Spleen (tissue), 11 donors: Measurements from ENCODE around the gene CEP55. TPM values are rescaled to one million over a fixed set of nuclear protein-coding genes. Genes with fewer than 3 reads are reported as not detected.

Source experiments
- DNase-seq: peaks from one replicate; pipeline ENCODE4 v3.0.0-alpha.2; 2020
- H3K27ac ChIP-seq, 8 donors: fragments of 200-600 bp; sonication (generic) in 7 of 8; 1 replicate in 4 of 8; 2 replicates in 4 of 8; pipeline versions ENCODE4 v1.5.0 to v1.8.0; 2016 to 2021; ENCODE audit warnings: inconsistent platforms in 4 of 8, mild to moderate bottlenecking in 4 of 8, moderate library complexity in 1 of 8
- H3K27me3 ChIP-seq, 7 donors: fragments of 200-600 bp; sonication (generic) in 6 of 7; replicated peaks in 1 of 7; 1 replicate in 4 of 7; 2 replicates in 3 of 7; pipeline versions ENCODE4 v1.5.0 to v1.8.0; 2016 to 2021; ENCODE audit warnings: inconsistent platforms in 3 of 7, mild to moderate bottlenecking in 1 of 7
- H3K36me3 ChIP-seq, 6 donors: fragments of 200-600 bp; sonication (generic) in 5 of 6; 1 replicate in 4 of 6; 2 replicates in 2 of 6; pipeline versions ENCODE4 v1.5.0 to v1.8.0; 2016 to 2021; ENCODE audit warnings: inconsistent platforms in 2 of 6
- H3K4me1 ChIP-seq, 6 donors: fragments of 200-600 bp; sonication (generic) in 5 of 6; 1 replicate in 3 of 6; 2 replicates in 3 of 6; pipeline versions ENCODE4 v1.5.0 to v1.8.0; 2016 to 2021; ENCODE audit warnings: inconsistent platforms in 3 of 6
- H3K4me3 ChIP-seq, 8 donors: fragments of 200-600 bp; sonication (generic) in 7 of 8; 1 replicate in 4 of 8; 2 replicates in 4 of 8; pipeline versions ENCODE4 v1.5.0 to v1.8.0; 2016 to 2021; ENCODE audit warnings: inconsistent platforms in 4 of 8, mild to moderate bottlenecking in 4 of 8, moderate library complexity in 2 of 8
- H3K9me3 ChIP-seq, 8 donors: fragments of 200-600 bp; sonication (generic) in 7 of 8; 1 replicate in 4 of 8; 2 replicates in 4 of 8; pipeline versions ENCODE4 v1.5.0 to v1.8.0; 2016 to 2021; ENCODE audit warnings: inconsistent platforms in 4 of 8
- POLR2A ChIP-seq, 3 donors: fragments of 450-650 bp; IDR thresholded peaks; one replicate each; pipeline ENCODE4 v1.5.1; 2017; ENCODE audit warnings: antibody characterized with exemption in 3 of 3, mild to moderate bottlenecking in 1 of 3
- POLR2AphosphoS5 ChIP-seq, 3 donors: sonication (generic); formaldehyde crosslinking; IDR thresholded peaks; one replicate each; pipeline ENCODE4 v1.5.1; 2017; ENCODE audit warnings: antibody characterized with exemption in 3 of 3
- WGBS, 5 donors: extraction: QIAGEN DNeasy Blood & Tissue Kit in 3 of 5; methylation state at CpG; one replicate each; pipeline versions ENCODE4 v1.1.5 to v1.1.7; 2013 to 2018; 5-methylcytosine and 5-hydroxymethylcytosine counted together
- intact Hi-C: fragments of 100-400 bp; cut with DNase I; formaldehyde crosslinking; loops from one replicate; pipeline ENCODE4 v1.15.0; 2023; ENCODE audit warnings: low total_unique reads
- polyA plus RNA-seq, 3 donors: library from polyadenylated mRNA; stranded (reverse); fragments of 200-250 nt; gene quantifications; one replicate each; pipeline ENCODE4 v1.2.1, GENCODE V29; 2013
- total RNA-seq, 7 donors: library from RNA; depleted of rRNA in 3 of 7; stranded (reverse); fragments of >200 nt in 3 of 7; fragmentation: NEBNext Ultra II Directional in 4 of 7; extraction: Animal tissue kit (Norgen Biotek cat#: 25700) in 4 of 7; gene quantifications; one replicate each; pipeline versions ENCODE4 v1.1.0 to v1.2.1, GENCODE V29; 2016 to 2021
- TF ChIP-seq, protein P1 (sequence below), 11 experiments: fragments of 200-600 bp in 7 of 11; fragments of 450-650 bp in 4 of 11; sonication (generic) in 4 of 11; IDR thresholded peaks in 8 of 11; conservative IDR thresholded peaks in 3 of 11; 1 replicate in 7 of 11; 2 replicates in 4 of 11; pipeline versions ENCODE4 v1.4.0 to v1.8.0; 2016 to 2021; ENCODE audit warnings: antibody characterized with exemption in 11 of 11, inconsistent platforms in 4 of 11, mild to moderate bottlenecking in 1 of 11
- donor health status: healthy with polysubstance abuse.
- donor health status: DM: no; HTN: no; CAD: no; lungs with moderate emphysema.
- donor health status: DM: no; HTN: no; CAD: no.
- donor health status: Bipolar disorder and iron deficiency.
- donor health status: healthy.
- donor health status: DM: no; HTN: no; CAD: no.
- donor health status: DM: yes; HTN: yes; CAD: no.

Gene CEP55
- total and polyA plus RNA-seq, 10 donors = 0.95 to 6.6 (median 3.1) TPM

DNA sequence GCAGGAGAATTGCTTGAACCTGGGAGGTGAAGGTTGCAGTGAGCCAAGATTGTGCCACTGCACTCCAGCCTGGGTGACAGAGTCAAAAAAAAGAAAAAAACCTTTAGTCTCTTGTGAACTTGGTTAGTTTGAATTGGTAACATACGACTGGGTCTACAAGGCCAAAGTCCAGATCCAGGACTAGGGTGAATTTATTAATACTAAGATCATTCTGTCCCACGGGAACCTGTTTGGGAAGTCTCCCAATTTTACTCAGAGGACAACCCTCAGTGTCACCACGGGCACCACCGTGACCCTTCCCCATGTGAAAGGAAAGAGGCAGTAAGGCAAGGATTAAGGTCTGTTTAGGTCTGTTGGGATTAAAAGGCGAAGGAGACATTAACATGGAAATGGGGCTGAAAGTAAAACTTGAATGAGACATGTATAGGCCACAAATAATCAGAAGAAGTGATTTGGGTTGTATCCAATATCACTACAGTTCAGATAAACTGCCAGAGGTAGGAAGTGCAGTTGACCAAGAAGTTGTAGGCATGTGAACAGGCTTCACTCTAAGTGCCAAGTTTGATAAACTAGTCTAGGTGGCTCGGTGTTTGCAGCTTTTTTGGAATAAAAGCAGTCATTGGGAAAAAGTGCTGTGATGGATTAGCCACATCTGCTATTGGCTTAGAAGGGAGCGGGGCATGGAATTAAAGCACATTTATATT is 45.0 kb upstream of the CEP55 start:
- intact Hi-C loops = no loop called here
- TF ChIP-seq POLR2A (IDR thresholded peaks at IDR 0.05) (no peak), POLR2AphosphoS5 (IDR thresholded peaks at IDR 0.05) (no peak)
- TF ChIP-seq, protein P1, sequence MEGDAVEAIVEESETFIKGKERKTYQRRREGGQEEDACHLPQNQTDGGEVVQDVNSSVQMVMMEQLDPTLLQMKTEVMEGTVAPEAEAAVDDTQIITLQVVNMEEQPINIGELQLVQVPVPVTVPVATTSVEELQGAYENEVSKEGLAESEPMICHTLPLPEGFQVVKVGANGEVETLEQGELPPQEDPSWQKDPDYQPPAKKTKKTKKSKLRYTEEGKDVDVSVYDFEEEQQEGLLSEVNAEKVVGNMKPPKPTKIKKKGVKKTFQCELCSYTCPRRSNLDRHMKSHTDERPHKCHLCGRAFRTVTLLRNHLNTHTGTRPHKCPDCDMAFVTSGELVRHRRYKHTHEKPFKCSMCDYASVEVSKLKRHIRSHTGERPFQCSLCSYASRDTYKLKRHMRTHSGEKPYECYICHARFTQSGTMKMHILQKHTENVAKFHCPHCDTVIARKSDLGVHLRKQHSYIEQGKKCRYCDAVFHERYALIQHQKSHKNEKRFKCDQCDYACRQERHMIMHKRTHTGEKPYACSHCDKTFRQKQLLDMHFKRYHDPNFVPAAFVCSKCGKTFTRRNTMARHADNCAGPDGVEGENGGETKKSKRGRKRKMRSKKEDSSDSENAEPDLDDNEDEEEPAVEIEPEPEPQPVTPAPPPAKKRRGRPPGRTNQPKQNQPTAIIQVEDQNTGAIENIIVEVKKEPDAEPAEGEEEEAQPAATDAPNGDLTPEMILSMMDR (IDR thresholded peaks at IDR 0.05 in 8 of 11, conservative IDR thresholded peaks at IDR 0.05 in 3 of 11) = no peak
- DNase-seq = no peak
- Histone ChIP-seq H3K4me3 (no peak overlapping the region), H3K27me3 (no peaks in the 10 kb centered on the region), H3K27ac (no peak overlapping the region), H3K9me3 (no peaks in the 10 kb centered on the region), H3K4me1 (no peaks in the 10 kb centered on the region), H3K36me3 (no peaks in the 10 kb centered on the region)
- 75 to 87% (median 79%) methylated on average over 7 of the region's 7 CpGs for WGBS, 5 donors

DNA sequence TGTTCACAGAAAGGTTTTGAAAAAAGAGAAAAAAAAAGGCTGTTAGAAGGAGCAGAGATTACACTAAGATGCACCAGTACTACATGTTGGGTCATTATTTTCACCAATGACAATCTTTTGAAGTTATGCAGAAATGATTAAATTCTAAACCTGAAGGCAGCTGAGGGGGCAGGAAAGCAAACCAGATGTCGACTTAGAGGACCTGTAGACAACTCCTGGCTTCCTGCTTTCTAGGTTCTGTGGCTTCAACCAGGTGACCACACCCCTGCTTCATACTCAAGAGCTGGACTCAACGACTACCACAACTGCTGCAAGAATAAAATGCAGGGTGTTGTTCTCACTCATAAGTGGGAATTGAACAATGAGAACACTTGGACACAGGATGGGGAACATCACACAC is 44.3 kb upstream of the CEP55 start:
- TF ChIP-seq POLR2A (IDR thresholded peaks at IDR 0.05) (no peak), POLR2AphosphoS5 (IDR thresholded peaks at IDR 0.05) (no peak)
- TF ChIP-seq, protein P1 (IDR thresholded peaks at IDR 0.05 in 8 of 11, conservative IDR thresholded peaks at IDR 0.05 in 3 of 11) = no peak
- intact Hi-C loops = no loop called here
- WGBS, 5 donors = 20 to 40% (median 30%) methylated on average over 2 of the region's 2 CpGs
- Histone ChIP-seq H3K4me3 (no peak overlapping the region), H3K27me3 (no peaks in the 10 kb centered on the region), H3K27ac (no peak overlapping the region), H3K4me1 (no peaks in the 10 kb centered on the region), H3K9me3 (no peaks in the 10 kb centered on the region), H3K36me3 (no peaks in the 10 kb centered on the region)
- no peak for DNase-seq

DNA sequence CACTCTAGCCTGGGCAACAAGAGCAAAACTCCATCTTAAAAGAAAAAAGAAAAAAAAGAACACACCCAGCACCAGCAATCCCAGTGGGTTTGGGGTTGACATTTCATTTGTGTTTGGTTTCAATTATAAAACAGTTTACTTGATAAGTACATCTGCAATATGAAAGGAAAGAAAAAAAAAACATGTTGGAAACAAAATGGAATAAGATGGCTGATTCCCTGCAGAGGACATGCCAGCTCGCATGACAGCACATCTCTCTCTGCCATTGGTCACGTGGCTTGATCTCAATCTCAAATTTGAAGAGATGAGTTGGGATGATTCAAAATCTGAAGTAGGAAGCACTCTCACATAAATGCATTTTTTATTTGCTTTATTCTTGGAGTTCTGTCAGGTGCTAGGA is 42.3 kb upstream of the CEP55 start:
- H3K4me1 ChIP-seq = peaks cover 0 to 1% (median 0%) of the 10 kb centered on the region in 6 donors
- H3K4me3 ChIP-seq = no peak overlapping the region
- H3K27me3 ChIP-seq = no peaks in the 10 kb centered on the region
- H3K27ac ChIP-seq = no peak overlapping the region
- TF ChIP-seq POLR2A (IDR thresholded peaks at IDR 0.05) (no peak), POLR2AphosphoS5 (IDR thresholded peaks at IDR 0.05) (no peak)
- TF ChIP-seq, protein P1 (IDR thresholded peaks at IDR 0.05 in 8 of 11, conservative IDR thresholded peaks at IDR 0.05 in 3 of 11) = no peak
- H3K9me3 ChIP-seq = no peaks in the 10 kb centered on the region
- DNase-seq = no peak
- intact Hi-C loops = no loop called here
- H3K36me3 ChIP-seq = no peaks in the 10 kb centered on the region
- WGBS, 5 donors = 85 to 98% (median 96%) methylated on average over 2 of the region's 2 CpGs

DNA sequence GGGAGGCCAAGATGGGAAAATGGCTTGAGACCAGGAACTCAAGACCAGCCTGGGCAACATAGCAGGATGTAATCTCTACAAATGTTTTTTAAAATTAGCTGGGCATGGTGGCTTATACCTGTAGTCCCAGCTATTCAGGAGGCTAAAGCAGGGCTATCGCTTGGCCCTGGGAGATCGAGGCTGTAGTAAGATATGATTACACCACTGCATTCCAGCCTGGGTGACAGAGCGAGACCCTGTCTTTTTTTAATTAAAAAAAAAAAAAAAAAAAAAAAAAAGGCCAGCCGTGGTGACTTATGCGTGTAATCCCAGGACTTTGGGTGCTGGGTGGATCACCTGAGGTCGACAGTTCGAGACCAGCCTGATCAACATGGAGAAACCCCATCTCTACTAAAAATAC is 41.7 kb upstream of the CEP55 start:
- DNase-seq = no peak
- H3K9me3 ChIP-seq = no peaks in the 10 kb centered on the region
- H3K27me3 ChIP-seq = no peaks in the 10 kb centered on the region
- H3K4me3 ChIP-seq = no peak overlapping the region
- 93 to 98% (median 94%) methylated on average over 7 of the region's 7 CpGs for WGBS, 5 donors
- no peaks in the 10 kb centered on the region for H3K36me3 ChIP-seq
- H3K27ac ChIP-seq = no peak overlapping the region
- peaks cover 0 to 7% (median 0%) of the 10 kb centered on the region in 6 donors for H3K4me1 ChIP-seq
- TF ChIP-seq, protein P1 (IDR thresholded peaks at IDR 0.05 in 8 of 11, conservative IDR thresholded peaks at IDR 0.05 in 3 of 11) = no peak
- intact Hi-C loops = no loop called here
